K562 (cell line): Measurements from ENCODE around the gene SCAPER. TPM values are rescaled to one million over a fixed set of nuclear protein-coding genes. Genes with fewer than 3 reads are reported as not detected.

Experiments
- MNT ChIP-seq, 2 experiments: fragments of 450-650 bp; conservative IDR thresholded peaks; 2 replicates each; pipeline ENCODE4 v1.6.1; 2017; ENCODE audit warnings: mild to moderate bottlenecking in 2 of 2, moderate library complexity in 2 of 2
- ZBTB40 ChIP-seq, 2 experiments: fragments of 450-650 bp in 1 of 2; sonication (generic) in 1 of 2; formaldehyde crosslinking in 1 of 2; IDR thresholded peaks; 2 replicates each; pipeline versions ENCODE4 v1.7.1 to v1.9.0; 2016 to 2022; ENCODE audit warnings: inconsistent platforms in 1 of 2, mild to moderate bottlenecking in 1 of 2, missing genetic modification reagents in 1 of 2
- ZNF318 ChIP-seq, 2 experiments: fragments of 450-650 bp; IDR thresholded peaks; 2 replicates each; pipeline ENCODE4 v1.6.1; 2016; ENCODE audit warnings: mild to moderate bottlenecking in 2 of 2, borderline replicate concordance in 1 of 2, low read depth in 1 of 2, moderate library complexity in 1 of 2
- ZNF324 ChIP-seq: fragments of 250-450 bp; sonication (Bioruptor Pico); IDR thresholded peaks from 2 replicates; pipeline ENCODE4 v1.4.0; 2020; ENCODE audit warnings: mild to moderate bottlenecking
- polyA plus RNA-seq, 8 experiments: library from polyadenylated mRNA; depleted of rRNA in 4 of 8; stranded (reverse) in 5 of 8; unstranded in 3 of 8; fragments of >200 nt; fragmentation: Nextera tagmentation in 2 of 8; fragmentation: Illumina TruSeq in 1 of 8; extraction: Ambion mirVana in 2 of 8; extraction: Trizol in 1 of 8; gene quantifications; 2 replicates each; pipeline versions ENCODE4 v1.2.1 to v1.2.3, GENCODE V29; 2011 to 2014; ENCODE audit warnings: inconsistent platforms in 1 of 8, missing spikeins in 1 of 8
- total RNA-seq, 7 experiments: library from RNA; depleted of rRNA in 6 of 7; stranded (reverse); fragments of >200 nt in 6 of 7; fragmentation: Illumina TruSeq in 2 of 7; extraction: Trizol in 2 of 7; gene quantifications; 2 replicates each; pipeline versions ENCODE4 v1.2.1 to v1.2.3, GENCODE V29; 2011 to 2021; ENCODE audit warnings: low replicate concordance in 1 of 7

The SCAPER gene
- total and polyA plus RNA-seq, 9 of the 15 experiments (the other 6 are each of a cell fraction or from before 2014, with no cell fraction given) = 1.3 to 5.7 (median 3.2) TPM

GRCh38 chr15:76553102-76553501, 352.0 kb downstream of the SCAPER start (continued):
- TF ChIP-seq ZBTB40 (IDR thresholded peaks at IDR 0.05) = no peak
- TF ChIP-seq ZBTB40 (CRISPR knock-in tag; IDR thresholded peaks at IDR 0.05) = no peak
- TF ChIP-seq ZNF318 (IDR thresholded peaks at IDR 0.05; ENCODE audit: borderline replicate concordance in 1 of 2, low read depth in 1 of 2) = no peak
- TF ChIP-seq MNT (conservative IDR thresholded peaks at IDR 0.05) = no peak
- TF ChIP-seq ZNF324 (CRISPR knock-in tag) = no peak
